Testis (tissue), 3 donors: ENCODE measurements around the gene STK39. TPM values are rescaled to one million over a fixed set of nuclear protein-coding genes. Genes with fewer than 3 reads are reported as not detected.

Experiments
- DNase-seq: peaks from one replicate; pipeline ENCODE4 v3.0.0-alpha.2; 2019
- H3K27ac ChIP-seq, 2 donors: fragments of 200-600 bp; sonication (generic); one replicate each; pipeline ENCODE4 v1.5.1; 2019
- H3K27me3 ChIP-seq: fragments of 200-600 bp; sonication (generic); one replicate; pipeline ENCODE4 v1.5.1; 2019
- H3K36me3 ChIP-seq: fragments of 200-600 bp; sonication (generic); one replicate; pipeline ENCODE4 v1.5.1; 2017; ENCODE audit warnings: low read depth; ENCODE audit errors: missing control alignments
- H3K4me1 ChIP-seq: fragments of 200-600 bp; sonication (generic); one replicate; pipeline ENCODE4 v1.5.1; 2019
- H3K4me3 ChIP-seq, 2 donors: fragments of 200-600 bp; sonication (generic); one replicate each; pipeline ENCODE4 v1.5.1; 2017 to 2019
- H3K9me3 ChIP-seq: fragments of 200-600 bp; sonication (generic); one replicate; pipeline ENCODE4 v1.5.1; 2017
- CTCF ChIP-seq, 3 experiments: fragments of 450-650 bp in 2 of 3; fragments of 200-600 bp in 1 of 3; sonication (generic) in 1 of 3; IDR thresholded peaks; one replicate each; pipeline ENCODE4 v1.5.1; 2016 to 2019; ENCODE audit warnings: antibody characterized with exemption in 3 of 3, mild to moderate bottlenecking in 2 of 3, moderate library complexity in 1 of 3
- POLR2A ChIP-seq: fragments of 450-650 bp; IDR thresholded peaks from one replicate; pipeline ENCODE4 v1.6.1; 2017; ENCODE audit warnings: antibody characterized with exemption, mild to moderate bottlenecking, moderate library complexity
- WGBS, 2 donors: methylation state at CpG; one replicate each; pipeline ENCODE4 v1.1.5; 2018; 5-methylcytosine and 5-hydroxymethylcytosine counted together
- intact Hi-C: fragments of 100-400 bp; cut with DNase I; formaldehyde crosslinking; loops from one replicate; pipeline ENCODE4 v1.15.1; 2023; ENCODE audit warnings: low total_unique reads
- polyA plus RNA-seq: library from polyadenylated mRNA; stranded (reverse); fragments of 350-450 nt; fragmentation: Illumina TruSeq; extraction: RNeasy Lipid Tissue Mini Kit (QIAGEN cat#74804); gene quantifications from one replicate; pipeline ENCODE4 v1.2.3, GENCODE V29; 2014; ENCODE audit warnings: low read depth, low replicate concordance; ENCODE audit not compliant: insufficient read depth
- total RNA-seq, 2 donors: library from RNA; depleted of rRNA; stranded (reverse); fragments of >200 nt; gene quantifications; one replicate each; pipeline ENCODE4 v1.2.3, GENCODE V29; 2016

The STK39 gene
- total and polyA plus RNA-seq, 3 donors from 2014 or later: 26.4 to 70.7 (median 41.8) TPM

GRCh38 chr2:167972746-167973145 is 274.6 kb downstream of the STK39 start:
- intact Hi-C loops: no loop called here
- Histone ChIP-seq H3K4me3 (no peak overlapping the region), H3K27me3 (no peaks in the 10 kb centered on the region), H3K36me3 (no peaks in the 10 kb centered on the region), H3K9me3 (no peaks in the 10 kb centered on the region), H3K27ac (no peak overlapping the region), H3K4me1 (no peaks in the 10 kb centered on the region)
- TF ChIP-seq CTCF (IDR thresholded peaks at IDR 0.05) (no peak), POLR2A (no peak)
- DNase-seq: no peak

GRCh38 chr2:167972020-167972419 is 275.4 kb downstream of the STK39 start:
- no peaks in the 10 kb centered on the region for H3K27me3 ChIP-seq
- H3K36me3 ChIP-seq: no peaks in the 10 kb centered on the region
- H3K9me3 ChIP-seq: no peaks in the 10 kb centered on the region
- 100% methylated on average over 1 of the region's 1 CpG for WGBS, 2 donors
- DNase-seq: no peak
- no peaks in the 10 kb centered on the region for H3K4me1 ChIP-seq
- intact Hi-C loops: no loop called here
- H3K27ac ChIP-seq: no peak overlapping the region
- no peak for TF ChIP-seq CTCF (IDR thresholded peaks at IDR 0.05)
- TF ChIP-seq POLR2A: no peak
- no peak overlapping the region for H3K4me3 ChIP-seq

GRCh38 chr2:167966937-167967913 is 280.2 kb downstream of the STK39 start:
- Histone ChIP-seq H3K4me3 (no peak overlapping the region), H3K9me3 (no peaks in the 10 kb centered on the region), H3K27ac (no peak overlapping the region), H3K4me1 (no peaks in the 10 kb centered on the region), H3K36me3 (no peaks in the 10 kb centered on the region), H3K27me3 (no peaks in the 10 kb centered on the region)
- WGBS, 2 donors: 82 to 86% methylated on average over 9 of the region's 9 CpGs
- intact Hi-C loops: no loop called here
- no peak for TF ChIP-seq CTCF (IDR thresholded peaks at IDR 0.05)
- no peak for TF ChIP-seq POLR2A
- DNase-seq: no peak

GRCh38 chr2:167965907-167966761 is 281.3 kb downstream of the STK39 start:
- WGBS, 2 donors: 71 to 79% methylated on average over 5 of the region's 5 CpGs
- Histone ChIP-seq H3K36me3 (no peaks in the 10 kb centered on the region), H3K4me1 (no peaks in the 10 kb centered on the region), H3K4me3 (no peak overlapping the region), H3K27me3 (no peaks in the 10 kb centered on the region), H3K27ac (no peak overlapping the region), H3K9me3 (no peaks in the 10 kb centered on the region)
- DNase-seq: no peak
- intact Hi-C loops: no loop called here
- TF ChIP-seq POLR2A: no peak
- TF ChIP-seq CTCF (IDR thresholded peaks at IDR 0.05): no peak
